Astrocyte (in vitro differentiated cells and primary cell): ENCODE measurements around the gene NBEA. TPM values are rescaled to one million over a fixed set of nuclear protein-coding genes. Genes with fewer than 3 reads are reported as not detected.

Experiments used
- DNase-seq: peaks from one replicate; pipeline ENCODE4 v3.0.0-alpha.2; 2010; ENCODE audit warnings: low read depth
- FAIRE-seq: peaks from 2 replicates; lab custom pipeline; 2011; peaks lifted over from hg19 to GRCh38; lab: Jason Lieb, UNC
- H2AFZ ChIP-seq: 2 replicates; pipeline ENCODE4 v1.6.0; 2012; ENCODE audit warnings: low read depth, low read length, inconsistent platforms
- H3K27ac ChIP-seq: 2 replicates; pipeline ENCODE4 v1.5.1; 2011; ENCODE audit warnings: low read depth, low read length, inconsistent platforms
- H3K27me3 ChIP-seq: 2 replicates; pipeline ENCODE4 v1.6.0; 2011; ENCODE audit warnings: low read length, inconsistent platforms; ENCODE audit not compliant: insufficient read depth
- H3K36me3 ChIP-seq: 2 replicates; pipeline ENCODE4 v1.5.1; 2011; ENCODE audit warnings: low read length, inconsistent platforms; ENCODE audit not compliant: insufficient read depth
- H3K4me1 ChIP-seq: 2 replicates; pipeline ENCODE4 v1.5.1; 2011; ENCODE audit warnings: low read length, inconsistent platforms; ENCODE audit not compliant: insufficient read depth
- H3K4me2 ChIP-seq: 2 replicates; pipeline ENCODE4 v1.6.0; 2012; ENCODE audit warnings: low read length, inconsistent platforms
- H3K4me3 ChIP-seq: 2 replicates; pipeline ENCODE4 v1.5.1; 2011; ENCODE audit warnings: low read depth, mild to moderate bottlenecking, low read length, inconsistent platforms; ENCODE audit not compliant: insufficient read depth
- H3K79me2 ChIP-seq: 2 replicates; pipeline ENCODE4 v1.6.0; 2012; ENCODE audit warnings: mild to moderate bottlenecking, low read length, inconsistent platforms; ENCODE audit not compliant: insufficient read depth
- H3K9ac ChIP-seq: 2 replicates; pipeline ENCODE4 v1.6.0; 2012; ENCODE audit warnings: mild to moderate bottlenecking, low read length, inconsistent platforms
- H3K9me3 ChIP-seq: 2 replicates; pipeline ENCODE4 v1.5.1; 2012; ENCODE audit warnings: low read depth, mild to moderate bottlenecking, low read length, inconsistent platforms; ENCODE audit not compliant: insufficient read depth
- H4K20me1 ChIP-seq: 2 replicates; pipeline ENCODE4 v1.6.0; 2012; ENCODE audit warnings: low read length, inconsistent platforms; ENCODE audit not compliant: insufficient read depth
- H3K27ac Mint-ChIP-seq: one replicate; pipeline ENCODE4 v1.8.0; 2021; ENCODE audit warnings: mild to moderate bottlenecking, mixed read lengths; ENCODE audit not compliant: unreplicated experiment
- H3K27me3 Mint-ChIP-seq: one replicate; pipeline ENCODE4 v1.8.0; 2021; ENCODE audit warnings: low read depth, mixed read lengths; ENCODE audit not compliant: unreplicated experiment
- H3K36me3 Mint-ChIP-seq: one replicate; pipeline ENCODE4 v1.8.0; 2021; ENCODE audit warnings: low read depth, mixed read lengths; ENCODE audit not compliant: unreplicated experiment
- H3K4me1 Mint-ChIP-seq: one replicate; pipeline ENCODE4 v1.8.0; 2021; ENCODE audit warnings: low read depth, mixed read lengths; ENCODE audit not compliant: unreplicated experiment
- H3K4me3 Mint-ChIP-seq: one replicate; pipeline ENCODE4 v1.8.0; 2021; ENCODE audit warnings: mild to moderate bottlenecking, moderate library complexity, mixed read lengths; ENCODE audit not compliant: unreplicated experiment
- H3K9me3 Mint-ChIP-seq: one replicate; pipeline ENCODE4 v1.8.0; 2021; ENCODE audit warnings: mild to moderate bottlenecking, mixed read lengths; ENCODE audit not compliant: unreplicated experiment
- CTCF ChIP-seq: IDR thresholded peaks from 2 replicates; pipeline ENCODE4 v1.5.1; 2011; ENCODE audit warnings: low read depth, mild to moderate bottlenecking, inconsistent platforms, low read length, moderate library complexity; ENCODE audit not compliant: insufficient read depth
- EZH2 ChIP-seq: IDR thresholded peaks from 2 replicates; pipeline ENCODE4 v1.6.1; 2012; ENCODE audit warnings: mild to moderate bottlenecking, low read length, inconsistent platforms; ENCODE audit not compliant: insufficient read depth
- total RNA-seq: library from RNA; stranded (reverse); gene quantifications from 2 replicates; pipeline ENCODE4 v1.2.1, GENCODE V29; 2021

Gene NBEA
- total RNA-seq, 1 donor from 2014 or later, result 7.8 TPM

GRCh38 chr13:35342440-35342839 is 400.4 kb downstream of the NBEA start:
- FAIRE-seq, result no peak
- Histone ChIP-seq H4K20me1 (no peaks in the 10 kb centered on the region), H2AFZ (no peak overlapping the region), H3K27ac (no peak overlapping the region), H3K27me3 (no peaks in the 10 kb centered on the region), H3K9me3 (no peaks in the 10 kb centered on the region), H3K4me2 (no peak overlapping the region), H3K4me3 (no peak overlapping the region), H3K36me3 (no peaks in the 10 kb centered on the region), H3K79me2 (no peaks in the 10 kb centered on the region), H3K9ac (no peak overlapping the region), H3K4me1 (no peaks in the 10 kb centered on the region)
- DNase-seq, result no peak
- no peaks in the 10 kb centered on the region for H3K27me3 Mint-ChIP-seq
- H3K4me1 Mint-ChIP-seq, result peaks cover 4% of the 10 kb centered on the region
- no peaks in the 10 kb centered on the region for H3K9me3 Mint-ChIP-seq
- no peak overlapping the region for H3K4me3 Mint-ChIP-seq
- H3K27ac Mint-ChIP-seq, result no peak overlapping the region
- TF ChIP-seq CTCF, result no peak
- no peak for TF ChIP-seq EZH2
- no peaks in the 10 kb centered on the region for H3K36me3 Mint-ChIP-seq

GRCh38 chr13:35343417-35343816 is 401.3 kb downstream of the NBEA start:
- H3K4me2 ChIP-seq, result no peak overlapping the region
- H3K27ac Mint-ChIP-seq, result no peak overlapping the region
- no peaks in the 10 kb centered on the region for H3K79me2 ChIP-seq
- H3K27me3 Mint-ChIP-seq, result no peaks in the 10 kb centered on the region
- no peaks in the 10 kb centered on the region for H3K4me1 ChIP-seq
- no peaks in the 10 kb centered on the region for H3K36me3 ChIP-seq
- H2AFZ ChIP-seq, result no peak overlapping the region
- no peaks in the 10 kb centered on the region for H3K36me3 Mint-ChIP-seq
- no peaks in the 10 kb centered on the region for H3K9me3 ChIP-seq
- H3K27ac ChIP-seq, result no peak overlapping the region
- H3K4me3 Mint-ChIP-seq, result no peak overlapping the region
- no peaks in the 10 kb centered on the region for H3K27me3 ChIP-seq
- no peaks in the 10 kb centered on the region for H3K9me3 Mint-ChIP-seq
- FAIRE-seq, result no peak
- H3K4me3 ChIP-seq, result no peak overlapping the region
- H3K9ac ChIP-seq, result no peak overlapping the region
- peaks cover 4% of the 10 kb centered on the region for H3K4me1 Mint-ChIP-seq
- DNase-seq, result no peak
- no peak for TF ChIP-seq CTCF
- no peak for TF ChIP-seq EZH2
- no peaks in the 10 kb centered on the region for H4K20me1 ChIP-seq

- FAIRE-seq (no peak), DNase-seq (no peak)
- Histone ChIP-seq H4K20me1 (no peaks in the 10 kb centered on the region), H3K27ac (no peak overlapping the region), H3K9ac (no peak overlapping the region), H3K4me3 (no peak overlapping the region), H3K4me1 (no peaks in the 10 kb centered on the region), H3K36me3 (no peaks in the 10 kb centered on the region), H2AFZ (no peak overlapping the region), H3K4me2 (no peak overlapping the region), H3K79me2 (no peaks in the 10 kb centered on the region), H3K27me3 (no peaks in the 10 kb centered on the region), H3K9me3 (no peaks in the 10 kb centered on the region)
- no peaks in the 10 kb centered on the region for H3K9me3 Mint-ChIP-seq
- H3K36me3 Mint-ChIP-seq, result no peaks in the 10 kb centered on the region
- H3K4me1 Mint-ChIP-seq, result peaks cover 11% of the 10 kb centered on the region
- TF ChIP-seq EZH2, result no peak
- TF ChIP-seq CTCF, result no peak
- no peak overlapping the region for H3K27ac Mint-ChIP-seq
- no peak overlapping the region for H3K4me3 Mint-ChIP-seq
- no peaks in the 10 kb centered on the region for H3K27me3 Mint-ChIP-seq
Observed at GRCh38 chr13:35345992-35346391, 403.9 kb downstream of the NBEA start.
